ENCODE results near the gene ZNF468.
A peak's percentile ranks its signal among the peaks of the same experiment; 100 is the strongest.
"Not testable (repeated sequence)": the region's sequence is repeated elsewhere in the genome, so short reads cannot be mapped to it uniquely, and the experiment has no call there.

The ZNF468 gene

DNA sequence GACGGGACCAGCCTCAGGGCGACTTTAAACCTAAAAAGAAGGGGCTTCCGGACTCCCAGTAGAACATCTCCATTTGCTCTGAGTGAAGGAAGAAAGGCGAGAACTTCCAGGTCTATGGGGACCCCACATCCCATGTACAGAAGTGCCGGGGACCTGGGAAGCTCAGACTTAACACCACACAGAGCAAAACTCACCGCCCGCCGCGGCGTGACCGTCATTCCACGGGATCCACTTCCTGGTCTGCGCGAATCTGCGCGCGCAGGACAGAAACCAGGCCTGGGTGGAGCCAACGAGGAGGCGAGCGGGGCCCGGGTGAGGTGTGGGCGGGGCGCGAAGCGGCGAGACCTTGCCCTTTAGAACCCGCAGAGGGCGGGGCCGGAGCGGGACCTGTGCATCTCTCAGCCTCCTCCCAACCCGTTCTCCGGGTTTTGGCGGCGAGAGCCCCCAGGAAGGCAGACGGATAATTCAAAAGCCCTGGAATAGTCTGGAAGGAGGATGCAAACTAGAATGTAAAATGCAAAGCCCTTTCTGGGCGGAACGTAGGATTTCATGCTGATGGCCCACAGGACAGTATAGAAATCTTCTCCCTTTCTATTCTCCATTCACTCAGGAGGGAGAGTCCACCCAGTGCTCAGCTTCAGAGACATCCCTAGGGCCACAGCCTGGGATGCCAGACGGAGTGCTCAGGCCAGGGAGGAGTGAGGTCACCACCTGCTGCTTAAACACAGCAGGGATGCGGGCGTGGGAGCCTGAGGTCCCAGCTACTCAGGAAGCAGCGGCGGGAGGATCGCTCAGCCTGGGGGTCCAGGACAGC lies at the start of gene ZNF468:
ZNF468 (minus strand) TSS at position 242 of the 814 bp plus-strand sequence. CDS start 3,347 bp downstream, outside the sequence.
- H3K27me3 Mint-ChIP-seq: not testable (repeated sequence)
- H3K36me3 Mint-ChIP-seq: peaks cover 18% of the 10 kb centered on the region
- H3K4me3 Mint-ChIP-seq: peak within 1 kb of the TSS; percentile 94
- peaks cover 10% of the 10 kb centered on the region for H3K9me3 Mint-ChIP-seq (ENCODE audit: low read depth)
- H3K4me1 Mint-ChIP-seq (ENCODE audit: low read depth): peaks cover 15% of the 10 kb centered on the region
- H3K27ac Mint-ChIP-seq: peak within 1 kb of the TSS; percentile 89

DNA sequence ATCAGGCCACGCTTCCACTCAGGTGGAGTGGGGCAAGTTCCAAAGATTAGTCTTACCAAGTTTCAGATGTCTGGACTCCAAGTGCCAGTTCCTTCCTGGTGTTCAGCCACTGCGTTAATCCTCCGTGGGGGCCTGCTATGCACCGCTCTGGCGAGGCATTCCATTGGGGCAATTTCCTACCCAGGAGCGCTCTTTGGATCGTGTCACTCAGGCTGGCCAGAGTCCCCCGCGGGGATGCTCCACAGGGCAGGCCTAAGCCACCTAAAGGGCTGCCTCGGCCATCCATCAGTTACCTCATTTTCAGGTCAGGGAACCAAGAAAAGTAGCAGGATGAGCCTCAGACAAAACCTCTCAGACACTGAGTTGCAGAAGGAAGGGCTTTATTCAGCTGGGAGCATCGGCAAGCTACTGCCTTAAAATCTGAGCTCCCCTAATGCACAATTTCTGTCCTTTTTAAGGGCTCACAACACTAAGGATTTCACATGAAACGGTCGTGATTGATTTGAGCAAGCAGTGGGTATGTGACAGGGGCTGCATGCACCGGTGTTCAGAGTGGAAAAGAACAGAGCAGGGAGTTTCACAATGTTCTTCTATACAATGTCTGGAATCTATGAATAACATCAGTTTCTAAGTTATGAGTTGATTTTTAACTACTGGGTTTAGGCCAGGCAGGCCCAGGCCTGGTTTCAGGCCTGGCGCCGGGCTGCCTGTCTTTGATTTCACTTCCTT lies 46.8 kb upstream of the ZNF468 start:
- peaks cover 36% of the 10 kb centered on the region for H3K36me3 Mint-ChIP-seq
- not testable (repeated sequence) for H3K4me3 Mint-ChIP-seq; H3K27ac Mint-ChIP-seq; H3K4me1 Mint-ChIP-seq (ENCODE audit: low read depth); H3K27me3 Mint-ChIP-seq
- H3K9me3 Mint-ChIP-seq (ENCODE audit: low read depth): peaks cover 29% of the 10 kb centered on the region

DNA sequence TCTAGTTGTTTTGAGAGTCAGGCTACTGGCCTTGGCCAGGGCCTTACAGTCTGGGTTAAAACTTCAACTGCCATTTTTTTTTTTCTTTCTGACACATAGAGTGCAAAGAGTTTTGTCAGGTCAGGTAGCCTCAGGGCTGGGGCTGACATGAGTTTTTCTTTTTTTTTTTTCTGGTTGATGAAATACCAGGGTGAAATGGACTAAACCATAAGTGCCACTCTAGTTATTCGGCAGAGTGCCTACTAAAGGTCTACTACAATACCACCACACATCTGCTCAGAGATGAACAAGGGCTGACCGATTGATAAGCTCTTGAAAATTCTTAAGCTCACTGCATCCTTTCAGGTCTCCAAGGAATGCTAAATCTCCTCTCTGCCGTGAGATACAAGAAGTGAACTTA lies 44.4 kb upstream of the ZNF468 start:
- H3K9me3 Mint-ChIP-seq (ENCODE audit: low read depth): peaks cover 23% of the 10 kb centered on the region
- peaks cover 22% of the 10 kb centered on the region for H3K36me3 Mint-ChIP-seq
- H3K4me3 Mint-ChIP-seq: no peak overlapping the region
- H3K27ac Mint-ChIP-seq: no peak overlapping the region
- no peaks in the 10 kb centered on the region for H3K27me3 Mint-ChIP-seq
- H3K4me1 Mint-ChIP-seq (ENCODE audit: low read depth): peaks cover 6% of the 10 kb centered on the region

DNA sequence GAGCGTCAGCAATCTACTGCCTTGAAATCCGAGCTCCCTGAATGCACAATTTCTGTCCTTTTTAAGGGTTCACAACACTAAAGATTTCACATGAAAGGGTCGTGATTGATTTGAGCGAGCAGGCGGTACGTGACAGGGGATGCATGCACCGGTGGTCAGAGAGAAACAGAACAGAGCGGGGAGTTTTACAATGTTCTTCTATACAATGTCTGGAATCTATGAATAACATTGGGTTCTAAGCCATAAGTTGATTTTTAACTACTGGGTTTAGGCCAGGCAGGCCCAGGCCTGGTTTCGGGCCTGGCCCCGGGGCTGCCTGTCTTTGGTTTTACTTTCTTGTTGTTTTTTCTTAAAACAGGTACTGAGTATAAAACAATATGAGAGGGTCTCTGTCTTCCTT lies 41.2 kb upstream of the ZNF468 start:
- Mint-ChIP-seq H3K36me3 (peaks cover 11% of the 10 kb centered on the region), H3K4me3 (peak overlapping the region; percentile 79)
- not testable (repeated sequence) for H3K27me3 Mint-ChIP-seq; H3K4me1 Mint-ChIP-seq (ENCODE audit: low read depth); H3K9me3 Mint-ChIP-seq (ENCODE audit: low read depth); H3K27ac Mint-ChIP-seq

DNA sequence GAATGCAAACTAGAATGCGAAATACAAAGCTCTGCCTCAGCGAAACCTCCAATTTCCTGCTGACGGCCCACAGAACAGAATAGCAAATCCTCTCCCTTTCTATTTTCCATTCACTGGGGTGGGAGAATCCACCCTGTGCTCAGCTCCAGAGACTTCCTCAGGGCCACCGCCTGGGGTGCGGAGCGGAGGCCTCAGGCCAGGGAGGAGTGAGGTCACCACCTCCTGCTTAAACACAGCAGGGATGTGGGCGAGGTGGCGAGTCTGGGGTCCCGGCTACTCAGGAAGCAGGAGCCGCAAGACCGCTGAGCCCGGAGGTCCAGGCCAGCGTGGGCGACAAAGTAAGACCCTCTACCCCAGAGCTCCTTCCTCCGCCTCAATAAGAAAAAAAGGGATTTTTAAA lies 40.7 kb upstream of the ZNF468 start:
- peaks cover 12% of the 10 kb centered on the region for H3K36me3 Mint-ChIP-seq
- H3K4me1 Mint-ChIP-seq (ENCODE audit: low read depth): peaks cover 10% of the 10 kb centered on the region
- H3K9me3 Mint-ChIP-seq (ENCODE audit: low read depth): peaks cover 6% of the 10 kb centered on the region
- H3K4me3 Mint-ChIP-seq: peak overlapping the region; percentile 90
- no peaks in the 10 kb centered on the region for H3K27me3 Mint-ChIP-seq
- no peak overlapping the region for H3K27ac Mint-ChIP-seq

DNA sequence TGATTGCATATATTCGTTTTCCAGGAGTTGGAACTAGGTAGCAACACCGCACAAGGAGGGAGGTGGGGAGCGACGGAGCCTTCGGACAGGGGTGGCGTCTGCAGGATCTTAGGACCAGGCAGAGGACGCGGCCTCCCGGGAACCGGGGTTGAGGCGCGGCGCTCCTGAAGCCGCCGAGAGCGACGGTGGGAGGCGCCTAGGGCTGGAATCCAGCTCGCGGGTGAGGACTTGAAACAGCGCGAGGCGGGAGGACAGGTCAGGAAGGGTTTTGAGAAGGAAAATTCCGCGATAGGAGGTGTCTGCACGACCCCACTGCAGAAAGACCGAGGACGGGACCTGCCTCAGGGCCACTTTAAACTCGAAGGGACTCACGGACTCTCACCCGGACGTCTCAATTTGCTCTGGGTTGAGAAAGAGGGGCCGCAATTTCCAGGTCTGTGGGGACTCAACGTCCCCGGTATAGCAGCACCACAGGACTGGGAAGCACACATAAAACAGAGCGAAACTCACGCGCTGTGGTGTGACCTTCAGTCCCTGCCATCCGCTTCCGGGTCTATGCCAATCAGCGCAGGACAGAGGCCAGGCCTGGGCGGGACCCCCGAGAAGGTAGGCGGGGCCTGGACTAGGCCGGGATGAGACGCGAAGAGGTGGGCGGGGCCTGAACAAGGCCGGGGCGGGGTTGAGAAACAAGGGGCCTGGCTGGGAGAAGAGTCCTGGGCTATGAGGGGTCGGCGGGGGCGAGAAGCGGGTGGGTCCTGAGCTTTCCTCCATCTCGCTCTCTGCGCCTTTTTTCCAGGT lies 39.9 kb upstream of the ZNF468 start, which contains the start of gene ZNF320:
ZNF320 (minus strand) TSS at position 498 of the 798 bp plus-strand sequence. CDS start 7,380 bp downstream, outside the sequence.
- Mint-ChIP-seq H3K27me3 (no peaks in the 10 kb centered on the region), H3K27ac (peak within 1 kb of the TSS; percentile 79), H3K36me3 (peaks cover 18% of the 10 kb centered on the region)

DNA sequence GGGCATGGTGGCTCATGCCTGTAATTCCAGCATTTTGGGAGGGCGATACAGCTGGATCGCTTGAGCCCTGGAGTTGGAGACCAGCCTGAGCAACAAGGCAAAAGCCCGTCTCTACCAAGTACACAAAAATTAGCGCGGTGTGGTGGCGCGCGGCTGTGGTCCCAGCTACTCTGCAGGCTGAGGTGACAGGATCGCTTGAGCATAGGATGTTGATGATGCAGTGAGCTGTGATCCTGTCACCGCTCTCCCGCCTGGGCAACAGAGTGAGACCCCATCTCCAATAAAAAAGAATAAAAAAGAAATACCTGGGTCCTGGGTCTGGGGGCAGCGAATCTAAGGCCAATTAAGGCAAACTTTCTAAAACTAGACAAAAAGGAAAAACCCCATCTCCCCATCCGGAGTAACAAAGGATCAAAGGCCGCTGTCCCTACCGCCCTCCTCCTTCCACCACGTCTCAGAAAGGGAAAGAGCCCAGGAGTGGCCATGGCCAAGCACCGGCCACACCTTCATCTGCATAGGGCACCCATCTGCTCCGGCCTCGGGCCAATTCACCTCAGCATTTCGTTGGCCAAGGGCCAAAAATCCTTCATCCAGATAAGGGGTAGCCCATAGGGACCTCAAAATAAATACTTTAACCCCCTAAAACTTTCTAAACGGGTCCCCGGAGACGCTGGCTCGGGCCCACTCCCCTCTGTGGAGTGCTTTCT lies 39.2 kb upstream of the ZNF468 start:
- Mint-ChIP-seq H3K36me3 (peaks cover 21% of the 10 kb centered on the region), H3K27me3 (no peaks in the 10 kb centered on the region), H3K27ac (peak overlapping the region; percentile 79), H3K4me1 (ENCODE audit: low read depth) (peaks cover 10% of the 10 kb centered on the region), H3K9me3 (ENCODE audit: low read depth) (peaks cover 6% of the 10 kb centered on the region), H3K4me3 (peak overlapping the region; percentile 90)

More for the DNA sequence above, 39.9 kb upstream of the ZNF468 start, which contains the start of gene ZNF320:
- peaks cover 6% of the 10 kb centered on the region for H3K9me3 Mint-ChIP-seq (ENCODE audit: low read depth)
- H3K4me1 Mint-ChIP-seq (ENCODE audit: low read depth): peaks cover 10% of the 10 kb centered on the region
- H3K4me3 Mint-ChIP-seq: peak within 1 kb of the TSS; percentile 90

DNA sequence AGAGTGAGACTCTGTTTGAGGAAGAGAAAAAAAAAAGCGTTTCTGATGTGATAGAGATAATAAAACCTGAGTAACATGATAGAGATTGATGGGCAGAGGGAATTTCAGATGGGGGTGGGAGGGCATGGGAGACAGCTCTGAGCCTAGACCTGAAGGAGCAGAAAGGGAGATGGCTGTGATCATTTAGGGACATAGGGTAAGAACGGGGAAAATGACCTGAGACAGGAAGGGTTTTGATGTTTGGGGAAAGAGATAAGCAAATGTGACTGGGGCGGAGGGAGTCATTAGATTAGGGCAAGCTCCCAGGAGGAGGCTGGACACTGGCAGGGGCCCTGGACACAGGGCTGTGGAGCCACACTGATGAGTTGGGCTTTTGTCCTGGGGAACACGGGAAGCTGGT lies 33.9 kb upstream of the ZNF468 start:
- H3K4me1 Mint-ChIP-seq (ENCODE audit: low read depth): peaks cover 4% of the 10 kb centered on the region
- H3K36me3 Mint-ChIP-seq: peaks cover 53% of the 10 kb centered on the region
- peaks cover 20% of the 10 kb centered on the region for H3K9me3 Mint-ChIP-seq (ENCODE audit: low read depth)
- H3K4me3 Mint-ChIP-seq: no peak overlapping the region
- H3K27me3 Mint-ChIP-seq: no peaks in the 10 kb centered on the region
- no peak overlapping the region for H3K27ac Mint-ChIP-seq

DNA sequence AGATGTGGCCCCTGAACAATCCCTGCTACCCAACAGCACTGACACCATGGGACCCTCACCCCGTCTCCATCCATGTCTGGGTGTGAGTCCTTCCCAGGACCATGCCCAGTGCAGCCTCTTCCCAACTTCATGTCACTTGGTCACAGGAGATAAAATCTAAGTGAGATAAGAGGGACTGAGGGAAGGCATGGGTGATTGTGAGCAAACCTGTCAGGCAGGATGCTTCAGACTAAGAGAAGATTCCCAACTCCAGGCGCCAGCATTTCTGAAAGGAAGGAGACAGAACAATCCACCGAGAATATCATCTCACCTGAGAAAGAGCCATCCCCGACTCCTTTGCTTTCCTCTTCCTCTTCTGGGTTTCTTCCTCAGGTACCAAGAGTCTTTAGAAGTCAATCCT lies 32.5 kb upstream of the ZNF468 start:
- H3K4me1 Mint-ChIP-seq (ENCODE audit: low read depth): peaks cover 4% of the 10 kb centered on the region
- peaks cover 56% of the 10 kb centered on the region for H3K36me3 Mint-ChIP-seq
- no peaks in the 10 kb centered on the region for H3K27me3 Mint-ChIP-seq
- H3K27ac Mint-ChIP-seq: no peak overlapping the region
- no peak overlapping the region for H3K4me3 Mint-ChIP-seq
- H3K9me3 Mint-ChIP-seq (ENCODE audit: low read depth): peaks cover 20% of the 10 kb centered on the region

DNA sequence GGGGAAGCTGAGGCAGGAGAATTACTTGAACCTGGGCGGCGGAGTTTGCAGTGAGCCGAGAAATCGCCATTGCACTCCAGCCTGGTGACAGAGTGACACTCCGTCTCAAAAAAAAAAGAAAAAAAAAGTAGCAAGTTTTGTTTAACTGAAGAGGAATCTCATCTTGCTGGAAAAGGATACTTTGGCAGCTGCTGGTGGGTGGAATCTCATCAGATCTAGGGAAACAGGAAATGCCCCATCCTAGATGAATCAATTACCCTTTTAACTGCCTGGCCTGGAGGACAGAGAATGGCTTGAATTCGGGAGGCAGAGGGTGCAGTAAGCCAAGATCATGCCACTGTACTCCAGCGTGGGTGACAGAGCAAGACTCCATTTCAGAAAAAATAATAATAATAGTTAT lies 31.7 kb upstream of the ZNF468 start:
- Mint-ChIP-seq H3K36me3 (peaks cover 60% of the 10 kb centered on the region), H3K27ac (no peak overlapping the region), H3K27me3 (no peaks in the 10 kb centered on the region), H3K4me3 (no peak overlapping the region), H3K9me3 (ENCODE audit: low read depth) (peaks cover 20% of the 10 kb centered on the region), H3K4me1 (ENCODE audit: low read depth) (peaks cover 2% of the 10 kb centered on the region)

DNA sequence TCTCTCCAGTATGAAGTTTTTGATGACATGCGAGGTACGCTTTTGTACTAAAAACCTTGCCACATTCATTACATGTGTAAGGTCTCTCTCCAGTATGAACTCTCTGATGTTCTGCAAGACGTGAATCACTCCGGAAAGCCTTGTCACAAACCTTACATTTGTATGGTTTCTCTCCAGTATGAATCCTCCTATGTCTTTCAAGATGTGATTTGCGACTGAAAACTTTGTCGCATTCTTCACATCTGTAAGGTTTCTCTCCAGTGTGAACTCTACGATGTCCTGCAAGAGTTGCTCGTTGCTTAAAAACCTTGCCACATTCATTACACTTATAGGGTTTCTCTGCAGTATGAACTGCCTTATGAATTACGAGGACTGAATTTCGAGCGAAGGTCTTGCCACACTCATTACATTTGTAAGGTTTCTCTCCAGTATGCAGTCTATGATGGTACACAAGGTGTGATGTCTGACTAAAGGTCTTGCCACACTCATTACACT lies 23.5 kb upstream of the ZNF468 start:
- Mint-ChIP-seq H3K4me1 (ENCODE audit: low read depth) (no peaks in the 10 kb centered on the region), H3K36me3 (peaks cover 59% of the 10 kb centered on the region), H3K4me3 (no peak overlapping the region), H3K9me3 (ENCODE audit: low read depth) (peaks cover 31% of the 10 kb centered on the region), H3K27ac (no peak overlapping the region), H3K27me3 (no peaks in the 10 kb centered on the region)

DNA sequence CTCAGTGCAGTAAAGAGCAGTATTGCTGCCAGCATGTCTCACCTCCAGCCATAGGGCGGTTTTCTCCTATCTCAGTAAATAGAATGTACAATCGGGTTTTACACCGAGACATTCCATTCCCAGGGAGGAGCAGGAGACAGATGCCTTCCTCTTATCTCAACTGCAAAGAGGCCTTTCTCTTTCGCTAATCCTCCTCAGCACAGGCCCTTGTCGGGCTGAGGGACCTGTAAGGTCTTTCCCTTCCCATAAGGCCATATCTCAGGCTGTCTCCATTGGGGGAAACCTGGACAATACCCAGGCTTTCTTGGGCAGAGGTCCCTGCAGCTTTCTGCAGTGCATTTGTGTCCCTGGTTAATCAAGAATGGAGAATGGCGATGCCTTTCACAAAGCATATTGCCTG lies 15.6 kb upstream of the ZNF468 start:
- not testable (repeated sequence) for H3K4me1 Mint-ChIP-seq (ENCODE audit: low read depth); H3K27ac Mint-ChIP-seq; H3K4me3 Mint-ChIP-seq; H3K27me3 Mint-ChIP-seq
- peaks cover 31% of the 10 kb centered on the region for H3K9me3 Mint-ChIP-seq (ENCODE audit: low read depth)
- H3K36me3 Mint-ChIP-seq: peaks cover 26% of the 10 kb centered on the region

DNA sequence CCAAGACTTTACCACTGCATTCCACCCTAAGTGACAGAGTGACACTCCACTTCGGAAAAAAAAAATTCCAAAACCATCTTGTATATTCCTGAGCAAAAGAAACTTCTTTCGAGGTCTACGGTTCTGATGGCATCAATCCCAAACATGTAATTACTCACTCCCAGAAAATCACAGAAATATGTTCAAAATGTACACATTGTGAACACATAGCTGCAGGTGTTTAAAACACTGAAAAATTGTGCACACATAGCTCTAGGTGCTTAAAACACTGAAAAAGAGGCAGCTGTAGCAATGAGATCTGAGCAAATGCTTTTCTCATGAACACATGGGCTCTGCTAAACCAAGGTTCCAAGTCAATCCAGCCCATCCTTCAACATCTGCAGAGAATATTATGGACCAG lies 14.0 kb upstream of the ZNF468 start:
- Mint-ChIP-seq H3K9me3 (ENCODE audit: low read depth) (peaks cover 24% of the 10 kb centered on the region), H3K27me3 (no peaks in the 10 kb centered on the region), H3K4me1 (ENCODE audit: low read depth) (no peaks in the 10 kb centered on the region), H3K27ac (no peak overlapping the region), H3K4me3 (no peak overlapping the region), H3K36me3 (peaks cover 20% of the 10 kb centered on the region)

DNA sequence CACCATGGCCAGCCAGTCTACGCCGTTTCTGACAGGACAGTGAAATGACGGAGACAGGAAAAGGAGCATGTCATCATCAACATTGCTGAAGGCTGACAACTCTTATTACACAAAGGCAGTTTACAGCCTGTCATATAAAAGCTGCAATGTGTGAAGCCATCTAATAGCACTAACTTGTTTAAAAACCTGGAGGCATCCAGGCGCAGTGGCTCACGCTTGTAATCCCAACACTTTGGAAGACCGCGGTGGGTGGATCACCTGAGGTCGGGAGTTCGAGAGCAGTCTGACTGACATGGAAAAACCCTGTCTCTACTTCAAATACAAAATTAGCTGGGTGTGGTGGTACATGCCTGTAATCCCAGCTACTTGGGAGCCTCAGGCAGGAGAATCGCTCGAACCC lies 10.6 kb upstream of the ZNF468 start:
- H3K9me3 Mint-ChIP-seq (ENCODE audit: low read depth): not testable (repeated sequence)

More for the DNA sequence above, 10.6 kb upstream of the ZNF468 start:
- not testable (repeated sequence) for H3K27me3 Mint-ChIP-seq; H3K4me3 Mint-ChIP-seq; H3K4me1 Mint-ChIP-seq (ENCODE audit: low read depth); H3K27ac Mint-ChIP-seq
- H3K36me3 Mint-ChIP-seq: peaks cover 12% of the 10 kb centered on the region
